Prostate gland (tissue), 2 donors: ENCODE data around the gene CELF2.

Experiments used
- POLR2A ChIP-seq: fragments of 450-650 bp; IDR thresholded peaks from one replicate; pipeline ENCODE4 v1.6.1; 2016; ENCODE audit warnings: antibody characterized with exemption, mild to moderate bottlenecking
- POLR2AphosphoS5 ChIP-seq: sonication (generic); formaldehyde crosslinking; IDR thresholded peaks from one replicate; pipeline ENCODE4 v1.6.1; 2017; ENCODE audit warnings: antibody characterized with exemption
- TF ChIP-seq, protein P1 (sequence below), 4 experiments: fragments of 200-600 bp in 2 of 4; fragments of 450-650 bp in 2 of 4; sonication (generic) in 2 of 4; IDR thresholded peaks; 1 replicate in 3 of 4; 2 replicates in 1 of 4; pipeline ENCODE4 v1.5.1; 2016 to 2019; ENCODE audit warnings: antibody characterized with exemption in 4 of 4, mild to moderate bottlenecking in 2 of 4, moderate library complexity in 2 of 4

DNA sequence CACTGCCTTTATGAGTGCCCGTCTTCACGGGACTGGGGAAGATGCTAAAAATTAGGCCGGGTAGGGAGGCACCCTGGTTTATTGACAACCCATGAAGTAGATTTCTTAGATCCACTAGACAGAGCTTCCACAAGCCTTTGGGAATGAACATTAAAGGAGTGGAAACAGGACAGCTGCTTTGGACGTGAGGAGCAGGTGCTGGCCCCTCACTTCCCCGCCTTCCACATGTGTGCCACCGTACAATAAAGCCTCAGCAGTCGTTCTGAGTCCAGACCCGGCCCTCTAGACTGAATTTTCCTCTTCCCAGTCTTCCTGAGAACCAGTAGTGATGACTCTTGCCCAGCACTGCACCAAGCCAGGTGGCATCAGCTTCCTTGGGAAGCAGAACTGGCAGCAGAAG, 282.4 kb downstream of the CELF2 start:
- TF ChIP-seq, protein P1, sequence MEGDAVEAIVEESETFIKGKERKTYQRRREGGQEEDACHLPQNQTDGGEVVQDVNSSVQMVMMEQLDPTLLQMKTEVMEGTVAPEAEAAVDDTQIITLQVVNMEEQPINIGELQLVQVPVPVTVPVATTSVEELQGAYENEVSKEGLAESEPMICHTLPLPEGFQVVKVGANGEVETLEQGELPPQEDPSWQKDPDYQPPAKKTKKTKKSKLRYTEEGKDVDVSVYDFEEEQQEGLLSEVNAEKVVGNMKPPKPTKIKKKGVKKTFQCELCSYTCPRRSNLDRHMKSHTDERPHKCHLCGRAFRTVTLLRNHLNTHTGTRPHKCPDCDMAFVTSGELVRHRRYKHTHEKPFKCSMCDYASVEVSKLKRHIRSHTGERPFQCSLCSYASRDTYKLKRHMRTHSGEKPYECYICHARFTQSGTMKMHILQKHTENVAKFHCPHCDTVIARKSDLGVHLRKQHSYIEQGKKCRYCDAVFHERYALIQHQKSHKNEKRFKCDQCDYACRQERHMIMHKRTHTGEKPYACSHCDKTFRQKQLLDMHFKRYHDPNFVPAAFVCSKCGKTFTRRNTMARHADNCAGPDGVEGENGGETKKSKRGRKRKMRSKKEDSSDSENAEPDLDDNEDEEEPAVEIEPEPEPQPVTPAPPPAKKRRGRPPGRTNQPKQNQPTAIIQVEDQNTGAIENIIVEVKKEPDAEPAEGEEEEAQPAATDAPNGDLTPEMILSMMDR (IDR thresholded peaks at IDR 0.05) = no peak
- TF ChIP-seq POLR2A = no peak
- no peak for TF ChIP-seq POLR2AphosphoS5
